IPS-NIHi11 (cell line): ENCODE results near the gene PGA3.
"Not testable (repeated sequence)": the region's sequence is repeated elsewhere in the genome, so short reads cannot be mapped to it uniquely, and the experiment has no call there.

Experiments
- DNase-seq: peaks from one replicate; pipeline ENCODE4 v3.0.0; 2012; ENCODE audit warnings: mixed read lengths, low spot score

The PGA3 gene

DNA sequence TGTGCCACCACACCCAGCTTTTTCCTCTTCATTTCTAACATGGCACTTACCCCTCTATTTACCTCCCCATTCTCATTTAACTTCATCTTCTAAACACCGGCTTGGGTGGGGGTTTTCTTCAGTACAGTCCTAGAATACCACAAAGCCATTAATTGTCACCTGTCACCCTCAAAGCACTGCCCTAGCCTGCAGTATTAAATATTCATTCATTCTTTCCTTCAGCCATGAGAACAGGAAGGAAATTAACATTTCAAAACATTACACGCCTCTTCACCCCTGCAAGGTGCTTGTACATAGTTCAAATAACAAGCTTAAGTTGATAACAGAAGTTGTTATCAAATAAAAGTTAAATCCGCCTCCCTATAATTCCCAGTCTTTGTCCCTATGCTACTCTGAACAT is 31.4 kb upstream of the PGA3 start:
- DNase-seq, result no peak

DNA sequence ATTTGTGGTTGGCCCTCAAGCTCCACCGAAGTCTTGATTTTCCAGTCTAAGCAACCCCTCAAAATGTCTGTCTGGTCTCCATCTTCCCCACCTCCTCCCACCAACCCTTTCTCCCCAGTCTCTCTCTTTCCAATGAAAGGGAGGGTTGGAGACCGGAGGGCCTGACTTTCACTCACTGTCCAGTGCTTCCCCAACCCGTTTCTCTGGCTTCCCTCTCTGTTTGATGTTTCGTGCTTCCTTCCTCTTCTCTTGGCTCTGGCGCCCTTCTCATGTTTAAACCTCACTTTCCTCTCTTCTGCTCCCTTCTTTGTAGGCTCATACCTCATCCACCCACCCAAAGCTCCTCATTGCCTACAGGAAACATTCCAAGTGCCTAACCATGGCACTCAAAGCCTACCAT is 31.0 kb upstream of the PGA3 start:
- peak; percentile 0 for DNase-seq

DNA sequence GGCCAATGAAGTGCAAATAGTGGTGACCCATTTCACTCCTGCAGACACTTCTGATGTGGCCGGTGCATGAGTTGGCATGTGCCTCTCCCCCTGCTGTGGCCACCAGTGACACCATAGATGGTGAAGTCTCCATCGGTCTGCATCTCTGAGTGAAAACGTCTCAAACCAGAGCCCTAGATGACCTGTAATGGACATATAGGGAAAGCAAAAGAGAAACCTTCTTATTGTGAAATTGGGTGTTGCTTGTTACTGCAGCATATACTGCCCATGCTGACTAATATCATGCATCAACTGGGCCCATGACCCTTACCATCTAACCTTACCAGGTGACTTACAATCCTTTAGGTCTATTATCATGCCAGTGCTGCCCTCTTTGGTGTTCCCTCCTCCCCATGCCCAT is 30.4 kb upstream of the PGA3 start:
- no peak for DNase-seq

DNA sequence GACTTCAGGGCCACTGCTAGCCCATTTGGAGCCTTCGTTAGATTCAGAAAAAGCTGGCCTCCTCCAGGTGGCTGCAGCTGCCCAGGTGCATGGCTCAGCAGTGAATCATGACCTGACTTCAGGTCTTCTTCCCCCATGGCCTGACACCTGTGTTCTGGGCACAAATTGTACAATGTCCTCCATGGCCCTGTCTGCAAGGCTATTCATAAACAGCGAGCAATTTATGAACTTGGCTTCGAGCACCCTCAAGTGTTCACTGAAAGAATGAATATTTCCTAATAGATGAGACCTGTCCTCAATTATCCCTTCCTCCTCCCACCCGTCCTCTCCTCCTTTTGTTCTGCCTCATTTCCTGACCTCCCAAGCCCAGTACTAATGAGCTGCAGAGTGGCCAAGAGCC is 29.9 kb upstream of the PGA3 start:
- peak; percentile 1 for DNase-seq

DNA sequence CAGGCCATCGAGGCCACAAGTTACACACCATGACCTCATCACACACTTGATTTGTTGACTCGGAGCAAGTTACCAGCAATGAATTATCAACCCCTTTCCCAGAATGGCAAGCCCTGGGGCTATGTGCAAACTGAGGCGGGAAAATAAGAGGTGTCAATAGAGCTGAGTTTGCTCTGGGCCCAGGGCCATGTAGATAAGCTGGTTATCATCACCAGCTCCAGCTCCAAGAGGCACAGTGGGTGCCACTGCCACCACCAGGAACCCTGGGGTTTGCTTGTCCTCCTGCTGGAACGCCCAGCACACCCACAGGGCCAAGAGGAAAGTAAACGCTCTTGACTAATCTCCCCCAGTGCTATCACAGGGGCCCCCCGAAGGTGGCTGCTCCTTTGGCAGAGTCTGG is 29.0 kb upstream of the PGA3 start:
- DNase-seq, result no peak

DNA sequence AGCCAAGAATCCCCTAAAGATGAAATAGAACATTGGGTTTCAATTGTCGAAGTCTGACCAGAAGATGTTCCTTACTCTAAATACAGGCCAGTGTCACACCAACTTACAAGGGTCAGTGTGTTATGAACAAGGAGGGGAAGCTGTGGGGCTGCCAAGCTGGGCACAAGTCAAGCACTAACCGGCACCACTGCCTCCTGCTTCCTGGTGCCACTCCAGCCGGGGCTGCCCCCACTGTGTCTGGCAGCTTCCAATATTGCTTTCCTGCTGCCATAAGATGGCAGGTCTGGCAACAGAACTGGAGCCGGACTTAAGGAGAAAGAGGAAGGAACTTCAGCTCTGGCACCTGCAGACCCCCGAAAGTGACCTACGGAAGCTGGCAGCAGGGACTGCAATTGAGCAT is 28.4 kb upstream of the PGA3 start:
- DNase-seq, result peak; percentile 1

DNA sequence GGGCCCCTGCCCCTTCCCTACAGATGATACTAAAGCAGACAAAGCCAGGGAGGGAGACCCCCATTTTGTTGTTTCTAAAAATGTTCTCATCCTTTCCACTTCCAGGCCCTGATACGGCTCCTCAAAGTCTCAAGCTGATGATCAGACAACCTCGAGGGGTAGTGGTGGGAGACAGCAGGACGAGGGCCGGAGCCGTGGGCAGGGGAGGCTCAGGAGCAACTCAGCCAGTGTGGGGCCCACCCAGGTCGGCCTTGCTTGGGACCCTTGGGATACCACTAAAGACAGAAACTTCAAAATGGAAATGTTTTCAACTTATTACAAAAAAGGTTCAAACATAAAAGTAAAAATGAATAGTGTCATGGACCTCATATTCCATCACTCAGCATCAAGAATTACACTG is 26.9 kb upstream of the PGA3 start:
- peak; percentile 2 for DNase-seq

DNA sequence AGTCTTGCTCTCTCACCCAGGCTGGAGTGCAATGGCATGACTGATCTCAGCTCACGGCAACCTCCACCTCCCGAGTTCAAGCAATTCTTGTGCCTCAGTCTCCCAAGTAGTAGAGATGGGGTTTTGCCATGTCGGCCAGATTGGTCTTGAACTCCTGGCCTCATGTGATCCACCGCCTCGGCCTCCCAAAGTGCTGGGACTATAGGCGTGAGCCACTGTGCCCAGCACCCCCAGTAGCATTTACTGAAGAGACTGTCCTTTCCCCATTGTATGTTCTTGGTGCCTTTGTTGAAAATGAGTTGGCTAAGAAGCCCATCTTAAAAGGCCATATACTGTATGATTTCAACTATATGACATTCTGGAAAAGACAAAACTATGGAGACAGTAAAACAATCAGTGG is 23.1 kb upstream of the PGA3 start:
- DNase-seq, result not testable (repeated sequence)

DNA sequence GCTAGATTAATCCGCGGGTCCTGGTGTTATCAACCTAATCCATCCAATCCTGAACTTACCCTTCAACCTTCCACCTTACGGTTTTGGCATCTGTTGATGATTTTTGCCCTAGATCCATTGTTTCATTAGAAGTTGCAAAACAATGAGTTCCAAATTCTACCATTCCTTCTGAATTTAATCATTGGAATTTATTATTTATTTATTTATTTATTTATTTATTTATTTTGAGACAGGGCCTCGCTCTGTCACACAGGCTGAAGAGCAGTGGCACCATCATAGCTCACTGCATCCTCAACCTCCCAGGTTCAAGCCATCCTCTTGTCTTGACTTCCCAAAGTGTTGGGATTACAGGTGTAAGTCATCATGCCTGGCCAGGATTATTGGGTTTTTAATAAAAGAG is 21.8 kb upstream of the PGA3 start:
- peak; percentile 0 for DNase-seq

DNA sequence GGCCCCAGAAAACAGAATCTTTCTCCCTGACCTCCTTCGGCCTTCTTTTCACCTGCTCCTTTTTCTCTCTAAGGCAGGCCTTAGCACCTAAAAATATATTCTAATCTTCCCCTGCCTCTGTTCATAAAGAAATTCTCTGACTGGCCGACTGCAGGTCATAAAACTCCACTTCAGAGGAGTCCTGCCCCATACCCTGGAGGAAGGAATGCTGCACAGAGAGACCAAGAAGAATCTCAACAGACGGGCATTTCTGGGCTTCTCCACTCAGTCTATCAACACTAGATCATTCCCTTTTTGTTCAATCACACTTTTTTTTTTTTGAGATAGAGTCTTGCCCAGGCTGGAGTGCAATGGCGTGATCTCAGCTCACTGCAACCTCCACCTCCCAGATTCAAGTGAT is 19.7 kb upstream of the PGA3 start:
- DNase-seq, result no peak

DNA sequence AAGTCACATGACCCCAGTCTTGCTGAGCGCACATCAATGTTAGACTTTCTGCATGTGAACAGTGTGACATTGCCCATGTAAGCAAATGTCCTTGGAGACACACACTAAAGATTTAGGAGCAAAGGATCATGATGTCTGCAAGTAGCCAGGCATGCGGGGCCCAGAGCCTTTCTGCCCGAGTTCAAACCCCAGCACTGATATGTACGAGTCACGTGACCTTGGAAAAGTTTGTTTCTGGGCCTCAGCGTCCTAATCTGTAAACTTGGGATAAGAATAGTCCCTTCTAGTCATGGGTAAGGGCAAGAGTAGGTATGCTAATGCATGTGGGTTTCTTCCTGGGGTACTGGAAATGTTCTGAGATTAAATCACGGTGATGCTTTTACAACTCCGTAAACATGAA is 16.8 kb upstream of the PGA3 start:
- no peak for DNase-seq

DNA sequence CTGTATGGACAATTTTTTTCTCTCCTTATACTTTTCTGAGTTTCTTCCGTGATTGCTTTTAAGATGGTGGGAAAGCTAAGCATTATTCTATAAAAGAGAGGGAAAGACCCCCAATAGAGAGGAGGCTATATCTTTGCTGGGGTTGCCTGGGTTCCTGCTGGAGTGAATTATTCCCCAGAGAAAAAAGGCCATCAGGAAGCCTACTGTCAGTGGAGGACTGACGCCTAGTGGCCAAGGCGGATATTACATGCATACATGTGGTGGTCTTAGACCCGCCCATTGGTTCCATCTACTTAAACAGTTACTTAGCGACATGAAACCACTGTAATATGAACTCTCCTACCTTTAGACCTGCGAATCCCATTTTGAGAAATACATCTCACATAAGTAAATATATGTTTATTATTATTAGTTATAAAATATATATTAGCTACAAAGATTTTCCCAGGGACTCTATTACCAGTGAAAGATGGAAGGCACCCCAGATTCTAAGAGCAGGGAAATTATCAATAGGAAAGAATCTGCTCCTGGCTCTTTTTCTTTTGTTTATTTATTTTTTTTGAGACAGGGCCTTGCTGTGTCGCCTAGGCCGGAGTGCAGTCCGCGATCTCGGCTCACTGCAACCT is 15.7 kb upstream of the PGA3 start:
- DNase-seq, result peak; percentile 82

DNA sequence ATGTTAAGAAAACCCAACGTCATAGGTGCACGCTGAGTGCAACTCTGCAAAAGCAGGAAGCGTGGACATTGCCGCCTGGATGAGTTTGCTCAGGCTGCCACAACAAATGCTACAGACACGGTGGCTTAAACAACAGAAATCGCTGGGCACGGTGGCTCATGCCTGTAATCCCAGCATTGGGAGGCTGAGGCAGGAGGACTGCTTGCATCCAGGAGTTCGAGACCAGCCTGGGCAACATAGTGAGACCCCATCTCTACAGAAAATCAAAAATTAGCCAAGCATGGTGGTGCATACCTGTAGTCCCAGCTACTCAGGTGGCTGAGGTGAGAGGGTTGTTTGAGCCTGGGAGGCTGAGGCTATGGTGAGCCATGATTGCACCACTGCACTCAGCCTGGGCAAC is 13.4 kb upstream of the PGA3 start:
- DNase-seq, result no peak

DNA sequence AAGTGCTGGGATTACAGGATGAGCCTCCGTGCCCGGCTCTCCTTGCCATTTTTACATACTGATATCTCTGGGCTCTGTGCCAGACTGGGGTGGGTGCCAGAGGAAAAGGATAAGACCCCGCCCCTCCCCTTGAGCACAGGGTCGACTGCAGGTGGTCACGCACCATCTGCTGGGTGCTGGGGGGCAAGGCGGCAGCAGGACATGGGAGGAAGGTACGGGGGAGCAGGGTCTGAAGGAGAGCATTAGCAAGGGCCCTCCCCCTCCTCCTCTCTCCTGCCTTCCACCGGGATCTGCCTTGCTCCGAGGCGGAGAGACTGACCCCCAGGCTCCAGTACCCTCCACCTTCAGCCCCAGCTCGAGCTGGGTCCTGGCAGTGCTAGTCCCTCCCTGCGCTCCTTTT is 9.7 kb upstream of the PGA3 start:
- DNase-seq, result peak; percentile 14

DNA sequence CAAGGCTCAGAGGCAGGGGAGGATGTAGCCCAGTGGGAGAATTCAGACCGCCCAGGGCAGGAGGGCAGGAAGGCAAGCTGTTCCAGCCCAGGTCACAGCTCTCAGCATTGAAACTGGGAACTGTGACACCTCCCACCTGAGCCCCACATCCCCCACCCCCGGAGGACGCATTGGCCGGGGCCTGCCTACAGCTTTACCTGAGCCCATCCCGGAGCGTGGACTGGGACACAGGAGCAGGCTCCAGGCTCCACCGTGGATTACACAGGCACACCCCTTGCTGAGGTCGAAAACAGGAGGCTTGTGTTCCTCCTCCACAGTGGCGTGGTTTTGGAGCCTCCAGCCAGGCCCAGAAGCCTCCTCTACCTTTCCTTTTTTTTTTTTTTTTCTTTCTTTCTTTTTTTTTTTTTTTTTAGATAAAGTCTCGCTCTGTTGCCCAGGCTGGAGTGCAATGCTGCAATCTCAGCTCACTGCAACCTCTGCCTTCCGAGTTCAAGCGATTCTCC is 9.1 kb upstream of the PGA3 start:
- DNase-seq, result peak; percentile 8

DNA sequence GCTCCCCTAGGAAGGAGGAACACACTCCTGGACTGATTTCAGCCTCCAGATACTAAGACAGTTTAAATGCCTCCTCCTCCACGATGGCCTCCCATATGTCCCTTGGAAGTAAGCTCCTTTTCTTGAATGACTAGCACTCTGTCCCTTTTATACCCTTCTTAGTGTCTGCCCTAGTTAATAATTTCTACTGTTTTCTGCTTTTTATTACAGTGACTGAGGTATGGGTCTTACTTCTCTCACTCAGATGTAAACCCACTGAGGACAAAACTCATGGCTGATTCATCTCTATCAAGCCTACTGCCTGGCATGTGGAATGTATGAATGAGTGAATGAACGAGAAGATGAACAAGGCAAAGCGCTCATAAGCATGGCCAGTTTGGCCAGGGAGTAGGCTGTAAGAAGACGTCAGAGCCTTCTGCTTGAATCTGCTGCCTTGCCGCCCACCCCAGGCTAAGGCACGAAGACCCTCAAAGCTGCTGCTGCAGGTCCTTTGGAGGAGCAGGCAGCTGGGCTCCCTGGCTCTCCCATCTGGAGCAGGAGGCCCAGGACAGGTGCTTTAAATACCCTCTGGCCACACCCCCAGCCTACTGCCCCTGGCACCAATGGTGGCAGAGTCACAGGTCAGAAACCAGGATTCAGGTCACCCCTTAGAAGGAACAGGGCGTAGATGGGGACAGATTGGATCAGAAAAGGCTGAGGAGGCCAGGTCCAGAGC is 8.2 kb upstream of the PGA3 start:
- peak; percentile 17 for DNase-seq

DNA sequence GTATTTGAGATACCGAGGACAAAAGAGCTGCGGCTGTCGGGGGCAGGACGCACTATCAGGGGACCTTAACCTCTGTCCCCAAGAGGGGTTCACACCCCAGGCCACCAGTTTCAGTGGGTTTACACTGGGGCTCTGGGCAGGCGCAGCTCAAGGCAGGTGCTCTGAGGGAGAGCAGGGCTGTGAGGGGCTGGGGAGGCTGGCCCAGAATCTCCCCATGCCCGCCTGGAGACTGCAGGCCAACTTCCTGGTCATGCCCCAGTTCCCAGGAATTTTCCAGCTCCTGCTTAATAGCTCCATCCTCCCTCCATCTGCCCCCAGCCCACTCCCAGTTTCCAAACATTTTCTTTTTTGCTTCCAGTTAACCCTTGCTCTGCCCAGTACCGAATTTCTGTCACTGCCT is 7.6 kb upstream of the PGA3 start:
- peak; percentile 29 for DNase-seq

DNA sequence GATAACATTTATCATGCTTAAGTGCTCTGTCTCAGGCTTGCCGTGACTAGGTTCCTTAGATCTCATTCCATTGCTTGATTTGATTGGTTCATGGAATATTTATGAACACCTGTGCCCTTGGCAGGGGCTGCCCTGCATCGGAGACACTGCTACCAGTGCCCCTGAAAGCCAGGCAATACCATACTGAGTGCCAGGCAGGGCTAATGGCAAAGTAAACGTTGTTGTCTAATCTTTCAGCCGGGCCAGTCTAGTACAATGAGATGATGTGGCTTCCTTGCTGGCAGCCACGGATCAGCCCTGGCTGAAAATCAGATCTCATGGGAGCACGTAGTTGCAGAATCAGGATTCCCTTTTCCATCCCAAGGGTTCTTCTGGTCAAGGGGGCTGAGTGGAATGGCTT is 5.0 kb upstream of the PGA3 start:
- no peak for DNase-seq

DNA sequence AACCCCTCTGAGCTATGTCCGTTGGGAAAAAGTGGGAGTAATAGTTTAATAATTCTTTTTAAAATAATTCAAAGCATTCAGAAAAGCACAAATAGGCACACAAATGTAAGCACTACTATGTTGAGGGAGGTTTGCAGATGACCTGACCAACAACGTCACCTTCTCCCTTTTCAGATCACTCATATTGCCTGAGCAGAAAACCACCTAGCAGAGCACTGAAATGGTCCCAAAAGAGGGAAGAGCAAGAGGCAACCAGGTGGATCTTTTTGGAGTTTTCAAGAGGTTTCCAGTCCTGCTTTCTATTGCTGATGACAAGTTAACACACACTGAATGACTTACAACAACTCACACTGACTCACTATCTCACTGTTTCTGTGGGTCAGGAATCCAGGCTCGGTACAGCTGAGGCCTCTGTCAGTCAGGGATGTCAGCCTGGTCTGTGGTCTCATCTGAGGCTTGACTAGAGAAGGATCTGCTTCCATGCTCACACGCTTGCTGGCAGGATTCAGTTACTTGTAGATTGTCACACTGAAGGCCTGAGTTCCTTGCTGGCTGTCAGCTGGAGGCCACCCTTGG is 4.3 kb upstream of the PGA3 start:
- peak; percentile 0 for DNase-seq

DNA sequence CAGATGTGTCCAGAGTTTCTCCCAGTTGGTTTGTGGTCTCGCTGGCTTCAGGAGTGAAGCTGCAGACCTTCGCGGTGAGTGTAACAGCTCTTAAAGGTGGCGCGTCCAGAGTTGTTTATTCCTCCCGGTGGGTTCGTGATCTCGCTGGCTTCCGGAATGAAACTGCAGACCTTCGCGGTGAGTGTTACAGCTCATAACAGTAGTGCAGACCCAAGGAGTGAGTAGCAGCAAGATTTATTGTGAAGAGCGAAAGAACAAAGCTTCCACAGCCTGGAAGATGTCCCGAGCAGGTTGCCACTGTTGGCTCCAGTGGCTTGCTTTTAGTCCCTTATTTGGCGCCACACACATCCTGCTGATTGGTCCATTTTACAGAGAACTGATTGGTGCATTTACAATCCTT is 1.8 kb upstream of the PGA3 start:
- DNase-seq, result no peak

DNA sequence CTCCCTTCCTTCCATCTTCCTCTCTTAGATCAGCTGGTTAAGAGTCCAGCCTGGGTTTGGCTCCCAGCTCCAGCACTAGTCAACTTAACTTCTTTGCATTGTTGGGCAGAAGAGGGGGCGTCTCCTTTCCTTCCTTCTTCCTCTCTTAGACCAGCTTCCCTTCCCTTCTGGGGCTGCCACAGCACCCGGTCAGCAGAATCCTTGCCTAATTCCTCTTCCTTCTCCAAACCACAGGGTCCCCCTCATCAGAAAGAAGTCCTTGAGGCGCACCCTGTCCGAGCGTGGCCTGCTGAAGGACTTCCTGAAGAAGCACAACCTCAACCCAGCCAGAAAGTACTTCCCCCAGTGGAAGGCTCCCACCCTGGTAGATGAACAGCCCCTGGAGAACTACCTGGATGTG is 558 bp downstream of the PGA3 start:
- not testable (repeated sequence) for DNase-seq

DNA sequence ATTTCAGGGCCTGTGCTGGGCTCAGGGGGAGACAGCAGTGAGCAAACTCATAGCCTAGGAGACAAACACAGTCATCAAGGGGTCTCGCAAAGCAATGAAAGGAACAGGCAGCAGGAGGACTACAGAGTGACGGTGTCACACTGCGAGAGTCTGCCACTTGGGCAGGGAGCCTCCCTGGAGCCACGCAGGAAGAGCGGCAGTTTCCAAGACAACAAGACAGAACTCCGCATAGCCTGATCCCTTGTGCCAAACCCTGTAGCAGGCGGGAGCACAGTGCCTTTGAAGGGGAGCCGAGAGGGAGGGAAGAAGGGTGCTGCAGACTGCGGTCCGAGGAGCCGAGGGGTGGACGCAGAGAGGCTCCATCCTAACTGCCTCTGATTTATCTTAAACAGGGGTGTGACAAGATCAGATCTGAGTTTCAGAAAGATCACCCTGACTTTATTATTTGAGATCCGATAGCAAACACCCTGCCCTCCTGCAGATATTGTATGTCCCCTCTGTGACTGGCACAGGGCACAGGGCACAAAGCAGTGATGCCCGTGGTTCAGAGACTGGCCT is 1.3 kb downstream of the PGA3 start:
- peak; percentile 0 for DNase-seq

DNA sequence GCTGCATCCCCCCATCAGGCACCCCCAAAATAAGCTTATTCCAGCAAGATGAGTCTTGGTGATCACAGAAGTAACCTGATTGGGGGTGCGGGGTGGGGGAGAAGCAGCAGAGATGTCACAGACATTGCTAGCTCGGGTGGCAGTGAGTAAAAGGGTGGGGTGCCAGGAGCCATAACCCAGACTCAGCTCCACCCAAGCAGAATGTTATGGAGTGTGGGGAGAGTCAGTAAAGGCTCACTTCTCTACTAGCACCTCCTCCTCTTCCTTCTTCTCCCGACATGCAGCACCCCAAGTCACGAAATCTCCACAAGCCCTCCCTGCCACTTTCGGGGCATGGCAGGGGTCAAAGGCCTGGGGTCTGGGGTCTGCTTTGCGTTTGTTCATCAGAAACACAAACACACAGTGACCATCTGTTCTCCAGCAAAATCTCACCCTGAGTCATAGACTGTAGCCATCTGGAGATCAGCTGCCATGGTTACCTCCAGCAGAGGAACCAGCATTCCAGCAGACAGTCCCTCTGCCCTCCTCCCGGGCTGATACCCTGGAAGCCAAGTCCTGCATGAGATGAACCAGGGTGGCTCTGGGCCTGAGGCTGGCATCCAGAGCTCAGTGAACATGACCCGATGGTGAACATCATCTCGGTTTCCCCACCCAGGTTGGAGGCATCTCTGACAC is 4.5 kb downstream of the PGA3 start:
- not testable (repeated sequence) for DNase-seq
